Stimulated activated CD4-positive, alpha-beta T cell treated with anti-CD3 and anti-CD28 coated beads, Interleukin-15, amount 100 ng/mL, for 24 hours (primary cell): ENCODE data around the gene MED12.

ENCODE experiments used
- DNase-seq: peaks from one replicate; pipeline ENCODE4 v3.0.0-alpha.2; 2020

MED12 gene

GRCh38 chrX:71107762-71108360, 10.5 kb upstream of the MED12 start:
- peak; percentile 59 for DNase-seq

GRCh38 chrX:71109051-71109450, 9.3 kb upstream of the MED12 start:
- no peak for DNase-seq

- DNase-seq, result peak; percentile 79
Measured at GRCh38 chrX:71111141-71111843, 7.1 kb upstream of the MED12 start, which contains the start of gene IL2RG. Gene IL2RG (minus strand): TSS chrX:71111577. CDS start chrX:71111539, 38 bp downstream.

- no peak for DNase-seq
Measured at GRCh38 chrX:71111921-71112431, 6.4 kb upstream of the MED12 start.

- no peak for DNase-seq
Measured at GRCh38 chrX:71117358-71117757, 1.0 kb upstream of the MED12 start.

GRCh38 chrX:71118985-71119535, 664 bp downstream of the MED12 start:
- DNase-seq, result no peak

GRCh38 chrX:71128166-71128833, 9.9 kb downstream of the MED12 start:
- DNase-seq, result no peak

- peak; percentile 77 for DNase-seq
Measured at GRCh38 chrX:71128915-71129765, 10.7 kb downstream of the MED12 start.

- no peak for DNase-seq
Measured at GRCh38 chrX:71131510-71131909, 13.1 kb downstream of the MED12 start.

- DNase-seq, result no peak
Measured at GRCh38 chrX:71140440-71140839, 22.0 kb downstream of the MED12 start.

- DNase-seq, result no peak
Measured at GRCh38 chrX:71143508-71143907, 25.1 kb downstream of the MED12 start.

GRCh38 chrX:71144651-71145050, 26.3 kb downstream of the MED12 start, which contains the start of gene NLGN3:
Gene NLGN3 (plus strand): TSS chrX:71144841. CDS start chrX:71147750, 2,909 bp downstream.
- no peak for DNase-seq

- DNase-seq, result no peak
Measured at GRCh38 chrX:71147496-71148277, 29.3 kb downstream of the MED12 start.

- DNase-seq, result no peak
Measured at GRCh38 chrX:71148278-71148663, 29.9 kb downstream of the MED12 start.

GRCh38 chrX:71151366-71151765, 33.0 kb downstream of the MED12 start:
- no peak for DNase-seq

- no peak for DNase-seq
Measured at GRCh38 chrX:71154196-71154595, 35.8 kb downstream of the MED12 start.

GRCh38 chrX:71154641-71155040, 36.2 kb downstream of the MED12 start:
- DNase-seq, result no peak

GRCh38 chrX:71158603-71159002, 40.2 kb downstream of the MED12 start:
- DNase-seq, result no peak

- DNase-seq, result no peak
Measured at GRCh38 chrX:71159335-71159734, 40.9 kb downstream of the MED12 start.

GRCh38 chrX:71160475-71160874, 42.1 kb downstream of the MED12 start:
- no peak for DNase-seq

GRCh38 chrX:71162981-71163380, 44.6 kb downstream of the MED12 start:
- DNase-seq, result no peak

- no peak for DNase-seq
Measured at GRCh38 chrX:71164071-71164470, 45.7 kb downstream of the MED12 start.
